Parathyroid adenoma (tissue), 2 donors: Measurements from ENCODE around the gene PLCB1.

Source experiments
- H2AFZ ChIP-seq: fragments of 300-600 bp; sonication (generic); one replicate; pipeline ENCODE4 v1.7.0; 2017; ENCODE audit warnings: antibody characterized with exemption, mild to moderate bottlenecking
- H3K27ac ChIP-seq: fragments of 300-600 bp; sonication (generic); one replicate; pipeline ENCODE4 v1.7.0; 2017
- H3K27me3 ChIP-seq: fragments of 300-600 bp; sonication (generic); one replicate; pipeline ENCODE4 v1.7.0; 2017; ENCODE audit warnings: low read length; ENCODE audit not compliant: control insufficient read depth, insufficient read depth
- H3K36me3 ChIP-seq: fragments of 300-600 bp; sonication (generic); one replicate; pipeline ENCODE4 v1.7.0; 2017; ENCODE audit warnings: low read length; ENCODE audit not compliant: control insufficient read depth, insufficient read depth
- H3K4me1 ChIP-seq: fragments of 300-600 bp; sonication (generic); one replicate; pipeline ENCODE4 v1.7.0; 2017; ENCODE audit warnings: control low read depth
- H3K4me2 ChIP-seq: fragments of 300-600 bp; sonication (generic); one replicate; pipeline ENCODE4 v1.7.0; 2017; ENCODE audit warnings: low read length
- H3K4me3 ChIP-seq: fragments of 300-600 bp; sonication (generic); one replicate; pipeline ENCODE4 v1.7.0; 2017; ENCODE audit warnings: low read depth, low read length
- H3K79me2 ChIP-seq: fragments of 300-600 bp; sonication (generic); one replicate; pipeline ENCODE4 v1.7.0; 2017; ENCODE audit warnings: control low read depth
- H3K9ac ChIP-seq: fragments of 300-600 bp; sonication (generic); one replicate; pipeline ENCODE4 v1.7.0; 2017; ENCODE audit warnings: mild to moderate bottlenecking
- H3K9me3 ChIP-seq: fragments of 300-600 bp; sonication (generic); one replicate; pipeline ENCODE4 v1.7.0; 2017; ENCODE audit warnings: low read length; ENCODE audit not compliant: control insufficient read depth
- TF ChIP-seq, protein P1 (sequence below): fragments of 300-600 bp; sonication (generic); IDR thresholded peaks from one replicate; pipeline ENCODE4 v1.7.0; 2017; ENCODE audit warnings: antibody characterized with exemption, mild to moderate bottlenecking
- donor health status: primary hyperparathyroidism.

PLCB1 gene

DNA sequence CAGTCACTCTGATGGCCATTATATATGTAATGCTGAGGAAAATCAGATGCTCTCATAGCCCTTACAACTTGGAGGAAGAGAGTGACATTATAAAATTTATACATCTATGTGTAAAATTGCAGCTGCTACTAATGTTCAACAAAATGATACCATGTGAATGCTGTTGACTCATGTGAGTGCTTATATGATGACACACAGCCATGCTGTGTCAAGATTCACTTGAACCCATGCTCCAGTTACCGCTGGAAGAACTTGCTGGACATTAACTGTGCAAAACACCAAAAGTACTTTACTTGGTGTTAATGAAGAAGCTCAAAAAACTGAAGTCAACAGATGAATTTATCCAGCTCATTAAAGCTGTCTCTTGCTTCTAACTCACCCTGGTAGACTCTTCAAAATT, 617.9 kb downstream of the PLCB1 start:
- H3K79me2 ChIP-seq, result no peaks in the 10 kb centered on the region
- H3K36me3 ChIP-seq, result no peaks in the 10 kb centered on the region
- H3K27ac ChIP-seq, result no peak overlapping the region
- TF ChIP-seq, protein P1, sequence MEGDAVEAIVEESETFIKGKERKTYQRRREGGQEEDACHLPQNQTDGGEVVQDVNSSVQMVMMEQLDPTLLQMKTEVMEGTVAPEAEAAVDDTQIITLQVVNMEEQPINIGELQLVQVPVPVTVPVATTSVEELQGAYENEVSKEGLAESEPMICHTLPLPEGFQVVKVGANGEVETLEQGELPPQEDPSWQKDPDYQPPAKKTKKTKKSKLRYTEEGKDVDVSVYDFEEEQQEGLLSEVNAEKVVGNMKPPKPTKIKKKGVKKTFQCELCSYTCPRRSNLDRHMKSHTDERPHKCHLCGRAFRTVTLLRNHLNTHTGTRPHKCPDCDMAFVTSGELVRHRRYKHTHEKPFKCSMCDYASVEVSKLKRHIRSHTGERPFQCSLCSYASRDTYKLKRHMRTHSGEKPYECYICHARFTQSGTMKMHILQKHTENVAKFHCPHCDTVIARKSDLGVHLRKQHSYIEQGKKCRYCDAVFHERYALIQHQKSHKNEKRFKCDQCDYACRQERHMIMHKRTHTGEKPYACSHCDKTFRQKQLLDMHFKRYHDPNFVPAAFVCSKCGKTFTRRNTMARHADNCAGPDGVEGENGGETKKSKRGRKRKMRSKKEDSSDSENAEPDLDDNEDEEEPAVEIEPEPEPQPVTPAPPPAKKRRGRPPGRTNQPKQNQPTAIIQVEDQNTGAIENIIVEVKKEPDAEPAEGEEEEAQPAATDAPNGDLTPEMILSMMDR, result no peak
- H3K9me3 ChIP-seq, result no peaks in the 10 kb centered on the region
- H3K4me3 ChIP-seq, result no peak overlapping the region
- H3K9ac ChIP-seq, result no peak overlapping the region
- no peaks in the 10 kb centered on the region for H3K4me1 ChIP-seq
- no peak overlapping the region for H3K4me2 ChIP-seq
- H3K27me3 ChIP-seq, result no peaks in the 10 kb centered on the region
- no peak overlapping the region for H2AFZ ChIP-seq

DNA sequence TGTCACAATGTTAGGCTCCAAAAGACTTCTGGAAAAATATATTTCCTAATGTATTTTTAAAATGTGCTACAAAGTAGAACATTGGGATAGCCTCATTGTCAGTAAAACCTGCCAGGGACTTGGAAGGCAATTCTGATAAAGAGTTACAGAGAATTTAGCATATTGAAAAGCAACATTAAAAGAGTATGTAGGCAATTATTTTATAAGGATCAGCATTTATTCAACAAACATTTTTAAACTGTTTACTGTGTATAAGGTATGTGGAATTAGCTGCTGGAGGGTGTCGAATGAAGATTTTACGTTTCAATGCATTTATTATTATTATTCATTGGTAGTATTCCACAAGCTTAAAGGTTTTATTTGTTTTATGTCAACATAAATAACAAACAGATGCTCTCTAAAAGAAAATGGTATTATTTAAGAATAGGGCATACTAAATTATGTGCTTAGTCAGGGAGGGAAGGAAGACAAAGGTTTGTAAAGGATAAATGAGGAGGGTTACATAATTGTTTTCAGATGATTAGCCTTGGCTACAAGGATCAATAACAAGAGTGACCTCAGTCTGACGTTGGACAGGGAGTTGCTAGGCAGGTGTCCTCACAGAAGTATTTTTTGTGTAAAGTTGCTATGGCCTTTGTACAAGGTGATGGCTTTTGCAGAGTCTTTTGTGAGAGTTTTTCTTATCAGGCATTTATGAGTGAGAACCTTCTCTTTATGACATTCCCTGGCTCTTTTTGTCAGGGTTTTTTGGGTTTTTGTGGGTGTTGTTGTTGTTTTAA, 623.5 kb downstream of the PLCB1 start:
- Histone ChIP-seq H3K4me3 (no peak overlapping the region), H3K36me3 (no peaks in the 10 kb centered on the region), H3K27me3 (no peaks in the 10 kb centered on the region), H3K4me2 (no peak overlapping the region), H3K27ac (no peak overlapping the region), H3K9ac (no peak overlapping the region), H3K79me2 (no peaks in the 10 kb centered on the region), H3K4me1 (no peaks in the 10 kb centered on the region), H3K9me3 (no peaks in the 10 kb centered on the region), H2AFZ (no peak overlapping the region)
- TF ChIP-seq, protein P1, result no peak

DNA sequence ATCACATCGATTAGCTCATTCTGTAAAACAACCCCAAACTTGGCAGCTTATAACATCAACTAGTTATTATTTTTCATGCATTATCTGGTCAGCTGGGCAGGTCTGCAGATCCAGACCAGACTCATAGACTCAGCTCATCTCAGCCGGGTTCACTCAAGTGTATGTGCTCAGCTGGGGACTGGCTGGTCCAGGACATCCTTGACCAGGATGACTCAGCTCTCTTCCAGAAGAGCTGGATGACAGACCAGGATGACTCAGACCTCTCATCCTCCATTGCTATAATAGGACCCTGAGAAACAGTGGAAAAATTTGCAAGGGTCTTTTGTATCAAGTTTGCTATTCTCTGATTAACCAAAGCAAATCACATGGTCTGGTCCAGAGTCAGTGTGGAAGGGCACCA, 624.3 kb downstream of the PLCB1 start:
- no peak overlapping the region for H3K4me2 ChIP-seq
- no peaks in the 10 kb centered on the region for H3K4me1 ChIP-seq
- no peaks in the 10 kb centered on the region for H3K36me3 ChIP-seq
- no peaks in the 10 kb centered on the region for H3K9me3 ChIP-seq
- TF ChIP-seq, protein P1, result no peak
- H3K9ac ChIP-seq, result no peak overlapping the region
- no peak overlapping the region for H2AFZ ChIP-seq
- H3K79me2 ChIP-seq, result no peaks in the 10 kb centered on the region
- no peaks in the 10 kb centered on the region for H3K27me3 ChIP-seq
- H3K4me3 ChIP-seq, result no peak overlapping the region
- H3K27ac ChIP-seq, result no peak overlapping the region

DNA sequence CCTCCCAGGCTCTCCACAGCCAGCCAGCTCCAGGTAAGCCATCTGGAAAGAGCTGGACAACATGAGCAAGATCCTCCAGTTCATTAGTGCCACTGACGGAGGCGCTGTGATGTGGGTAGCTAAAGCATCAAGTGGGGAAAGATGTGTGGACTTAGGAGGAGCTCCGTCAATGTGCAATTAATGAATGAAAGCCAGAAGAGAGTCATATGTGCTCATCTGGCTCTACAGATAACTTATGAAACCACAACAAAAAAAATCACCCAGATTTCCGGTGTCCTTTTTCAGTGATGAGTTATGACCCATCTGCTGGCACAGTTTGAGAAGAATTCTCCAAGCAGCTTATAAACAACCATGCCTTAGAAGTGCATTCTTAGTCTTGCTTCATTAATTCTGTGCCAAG, 625.1 kb downstream of the PLCB1 start:
- H3K4me1 ChIP-seq, result no peaks in the 10 kb centered on the region
- TF ChIP-seq, protein P1, result no peak
- H3K27ac ChIP-seq, result no peak overlapping the region

More for the DNA sequence above, 625.1 kb downstream of the PLCB1 start:
- Histone ChIP-seq H3K36me3 (no peaks in the 10 kb centered on the region), H3K4me3 (no peak overlapping the region), H3K9ac (no peak overlapping the region), H3K9me3 (no peaks in the 10 kb centered on the region), H3K79me2 (no peaks in the 10 kb centered on the region), H3K4me2 (no peak overlapping the region), H3K27me3 (no peaks in the 10 kb centered on the region), H2AFZ (no peak overlapping the region)
